H1 (cell line): ENCODE measurements around the gene CABCOCO1. TPM values are rescaled to one million over a fixed set of nuclear protein-coding genes. Genes with fewer than 3 reads are reported as not detected.

Experiments
- CTCF ChIA-PET: fragments of 300-600 bp; sonication (Branson Sonifier 250); formaldehyde crosslinking; loops from one replicate; lab custom pipeline; 2021; ENCODE audit not compliant: partially characterized antibody; lab: Charles Lee
- POLR2A ChIA-PET: fragments of 300-600 bp; sonication (Branson Sonifier 250); formaldehyde crosslinking; loops from one replicate; lab custom pipeline; 2021; ENCODE audit warnings: inconsistent platforms; ENCODE audit not compliant: partially characterized antibody; lab: Charles Lee
- DNase-seq, 2 experiments: peaks; one replicate each; pipeline versions ENCODE4 v3.0.0 to v3.0.0-alpha.2; 2010 to 2022; ENCODE audit warnings: low spot score in 2 of 2, low read depth in 1 of 2, mixed read lengths in 1 of 2
- FAIRE-seq: peaks from 2 replicates; lab custom pipeline; 2011; peaks lifted over from hg19 to GRCh38; lab: Jason Lieb, UNC
- H2AFZ ChIP-seq: 2 replicates; pipeline ENCODE4 v1.8.1; 2012; ENCODE audit warnings: low read length, inconsistent platforms
- H2AK5ac ChIP-seq: 2 replicates; pipeline ENCODE4 v1.6.1; 2013; ENCODE audit warnings: low read depth, low read length
- H2BK120ac ChIP-seq: replicated peaks from 2 replicates; pipeline ENCODE3; 2013; ENCODE audit warnings: low read depth, low read length, inconsistent platforms
- H2BK12ac ChIP-seq: 2 replicates; pipeline ENCODE4 v1.6.1; 2013; ENCODE audit warnings: low read depth, low read length
- H2BK15ac ChIP-seq: 2 replicates; pipeline ENCODE4 v1.6.1; 2013; ENCODE audit warnings: low read length
- H2BK20ac ChIP-seq: 2 replicates; pipeline ENCODE4 v1.6.1; 2013; ENCODE audit warnings: low read length
- H2BK5ac ChIP-seq: 2 replicates; pipeline ENCODE4 v1.6.1; 2013; ENCODE audit warnings: low read depth, low read length
- H3K14ac ChIP-seq: 2 replicates; pipeline ENCODE4 v1.6.1; 2013; ENCODE audit warnings: inconsistent platforms; ENCODE audit not compliant: insufficient read length
- H3K18ac ChIP-seq: 2 replicates; pipeline ENCODE4 v1.6.1; 2013; ENCODE audit warnings: low read length; ENCODE audit errors: extremely low read depth
- H3K23ac ChIP-seq: 2 replicates; pipeline ENCODE4 v1.6.1; 2013; ENCODE audit warnings: inconsistent platforms; ENCODE audit not compliant: insufficient read length
- H3K23me2 ChIP-seq: 2 replicates; pipeline ENCODE4 v1.6.1; 2013; ENCODE audit warnings: low read depth, low read length
- H3K27ac ChIP-seq: 2 replicates; pipeline ENCODE4 v1.6.1; 2011; ENCODE audit warnings: low read depth, low read length, inconsistent platforms
- H3K27me3 ChIP-seq, 4 experiments: replicated peaks in 1 of 4; 1 replicate in 1 of 4; 2 replicates in 3 of 4; pipeline versions ENCODE4 v1.6.1 to v1.8.1; 2011 to 2013; ENCODE audit warnings: low read length in 3 of 4, mild to moderate bottlenecking in 3 of 4, inconsistent platforms in 2 of 4, mixed read lengths in 2 of 4, moderate library complexity in 1 of 4; ENCODE audit not compliant: control insufficient read depth in 3 of 4, insufficient read depth in 3 of 4; ENCODE audit errors: extremely low read depth in 1 of 4
- H3K36me3 ChIP-seq, 4 experiments: 2 replicates each; pipeline versions ENCODE4 v1.6.1 to v1.8.1; 2011 to 2013; ENCODE audit warnings: mild to moderate bottlenecking in 4 of 4, low read length in 3 of 4, moderate library complexity in 2 of 4, control low read depth in 1 of 4, inconsistent platforms in 1 of 4; ENCODE audit not compliant: insufficient read depth in 4 of 4, control insufficient read depth in 2 of 4
- H3K4ac ChIP-seq: replicated peaks from 2 replicates; pipeline ENCODE3; 2013; ENCODE audit warnings: low read length, low read depth, mixed read lengths, inconsistent platforms; ENCODE audit not compliant: insufficient read length
- H3K4me1 ChIP-seq, 4 experiments: replicated peaks in 1 of 4; 1 replicate in 1 of 4; 2 replicates in 3 of 4; pipeline versions ENCODE4 v1.6.1 to v1.8.1; 2011 to 2013; ENCODE audit warnings: low read length in 3 of 4, inconsistent platforms in 2 of 4, mixed read lengths in 1 of 4; ENCODE audit not compliant: insufficient read depth in 4 of 4, control insufficient read depth in 3 of 4
- H3K4me2 ChIP-seq, 2 experiments: 2 replicates each; pipeline versions ENCODE4 v1.6.1 to v1.8.1; 2011 to 2013; ENCODE audit warnings: low read depth in 2 of 2, low read length in 2 of 2, control low read depth in 1 of 2, inconsistent platforms in 1 of 2, mild to moderate bottlenecking in 1 of 2; ENCODE audit not compliant: insufficient read depth in 1 of 2
- H3K4me3 ChIP-seq, 4 experiments: fragments of 200-600, 300-600 bp in 1 of 4; sonication (generic), shearing (Covaris generic), sonication (Bioruptor Twin) in 1 of 4; 2 replicates each; pipeline versions ENCODE4 v1.5.1 to v1.8.1; 2011 to 2016; ENCODE audit warnings: low read length in 4 of 4, low read depth in 3 of 4, control low read depth in 2 of 4, inconsistent platforms in 2 of 4, mild to moderate bottlenecking in 2 of 4, mixed read lengths in 1 of 4, moderate library complexity in 1 of 4; ENCODE audit not compliant: insufficient read depth in 2 of 4; ENCODE audit errors: extremely low read depth in 1 of 4
- H3K56ac ChIP-seq: replicated peaks from 2 replicates; pipeline ENCODE3; 2013; ENCODE audit warnings: low read depth, mild to moderate bottlenecking, mixed read lengths, low read length, inconsistent platforms; ENCODE audit not compliant: insufficient read length
- H3K79me1 ChIP-seq: 2 replicates; pipeline ENCODE4 v1.6.1; 2013; ENCODE audit warnings: low read depth, low read length, control low read depth
- H3K79me2 ChIP-seq, 2 experiments: 2 replicates each; pipeline versions ENCODE4 v1.6.1 to v1.8.1; 2012 to 2013; ENCODE audit warnings: low read length in 2 of 2, mild to moderate bottlenecking in 2 of 2, inconsistent platforms in 1 of 2; ENCODE audit not compliant: insufficient read depth in 2 of 2, control insufficient read depth in 1 of 2
- H3K9ac ChIP-seq, 4 experiments: replicated peaks in 1 of 4; 1 replicate in 1 of 4; 2 replicates in 3 of 4; pipeline versions ENCODE4 v1.6.1 to v1.8.1; 2011 to 2013; ENCODE audit warnings: low read depth in 3 of 4, low read length in 3 of 4, control low read depth in 2 of 4, mild to moderate bottlenecking in 2 of 4, moderate library complexity in 2 of 4, inconsistent platforms in 1 of 4; ENCODE audit errors: extremely low read depth in 1 of 4
- H3K9me3 ChIP-seq, 2 experiments: 2 replicates each; pipeline versions ENCODE4 v1.6.1 to v1.8.1; 2012 to 2013; ENCODE audit warnings: mild to moderate bottlenecking in 2 of 2, moderate library complexity in 2 of 2, control low read depth in 1 of 2, inconsistent platforms in 1 of 2, low read depth in 1 of 2, low read length in 1 of 2, mixed read lengths in 1 of 2; ENCODE audit not compliant: insufficient read depth in 2 of 2
- H4K20me1 ChIP-seq, 2 experiments: replicated peaks in 1 of 2; 2 replicates each; pipeline versions ENCODE3 to v1.8.1; 2011 to 2013; ENCODE audit warnings: inconsistent platforms in 2 of 2, low read length in 2 of 2, mild to moderate bottlenecking in 1 of 2; ENCODE audit not compliant: insufficient read depth in 2 of 2, control insufficient read depth in 1 of 2
- H4K5ac ChIP-seq: 2 replicates; pipeline ENCODE4 v1.6.1; 2013; ENCODE audit warnings: low read length, low read depth, mixed read lengths, inconsistent platforms; ENCODE audit not compliant: insufficient read length
- H4K8ac ChIP-seq: 2 replicates; pipeline ENCODE4 v1.8.0; 2013; ENCODE audit warnings: mild to moderate bottlenecking, moderate library complexity, low read length, inconsistent platforms; ENCODE audit not compliant: insufficient read depth; ENCODE audit errors: extremely low read depth
- H4K91ac ChIP-seq: replicated peaks from 2 replicates; pipeline ENCODE3; 2013; ENCODE audit warnings: low read length, mixed read lengths, inconsistent platforms; ENCODE audit not compliant: insufficient read length
- BCL11A ChIP-seq, 2 experiments: IDR thresholded peaks; one replicate each; pipeline ENCODE4 v1.6.1; 2011; ENCODE audit warnings: low read depth in 2 of 2, low read length in 2 of 2, mild to moderate bottlenecking in 2 of 2
- CBX8 ChIP-seq: fragments of 300-800, 300-1000 bp; sonication (generic); IDR thresholded peaks from 2 replicates; pipeline ENCODE4 v1.7.1; 2016; ENCODE audit warnings: low read depth, low read length, borderline replicate concordance
- RXRA ChIP-seq: IDR thresholded peaks from 2 replicates; pipeline ENCODE4 v1.6.1; 2011; ENCODE audit warnings: low read depth, mild to moderate bottlenecking, low read length, moderate library complexity; ENCODE audit not compliant: insufficient read depth
- WGBS, 2 experiments: shearing (Covaris generic) in 1 of 2; methylation state at CpG; one replicate each; pipeline versions ENCODE4 v1.1.6 to v1.1.7; 2013 to 2015; ENCODE audit warnings: low lambda C conversion rate in 2 of 2, mixed read lengths in 2 of 2, inconsistent platforms in 1 of 2, low coverage in 1 of 2, missing lambda C conversion rate in 1 of 2; ENCODE audit not compliant: insufficient replicate concordance in 2 of 2, insufficient coverage in 1 of 2, insufficient read length in 1 of 2; ENCODE audit errors: extremely low coverage in 1 of 2, missing lambda C conversion rate in 1 of 2; 5-methylcytosine and 5-hydroxymethylcytosine counted together
- polyA plus RNA-seq, 7 experiments: library from polyadenylated mRNA; depleted of rRNA in 3 of 7; stranded (reverse) in 5 of 7; unstranded in 2 of 7; fragments of >200 nt in 5 of 7; fragments of 200-250 nt in 2 of 7; gene quantifications; 1 replicate in 5 of 7; 2 replicates in 1 of 7; 4 replicates in 1 of 7; pipeline versions ENCODE4 v1.2.1 to v1.2.3, GENCODE V29; 2011 to 2013; ENCODE audit warnings: missing spikeins in 2 of 7, mixed read lengths in 2 of 7
- total RNA-seq: library from RNA; stranded (reverse); fragmentation: NEBNext Ultra II Directional; extraction: Animal tissue kit (Norgen Biotek cat#: 25700); gene quantifications from 2 replicates; pipeline ENCODE4 v1.2.1, GENCODE V29; 2021
- TF ChIP-seq, protein P1 (sequence below): IDR thresholded peaks from 2 replicates; pipeline ENCODE4 v1.6.1; 2012; ENCODE audit warnings: inconsistent platforms

The CABCOCO1 gene
- total and polyA plus RNA-seq, 2 of the 8 experiments (the other 6 are each of a cell fraction or from before 2014, with no cell fraction given), result not detected

DNA sequence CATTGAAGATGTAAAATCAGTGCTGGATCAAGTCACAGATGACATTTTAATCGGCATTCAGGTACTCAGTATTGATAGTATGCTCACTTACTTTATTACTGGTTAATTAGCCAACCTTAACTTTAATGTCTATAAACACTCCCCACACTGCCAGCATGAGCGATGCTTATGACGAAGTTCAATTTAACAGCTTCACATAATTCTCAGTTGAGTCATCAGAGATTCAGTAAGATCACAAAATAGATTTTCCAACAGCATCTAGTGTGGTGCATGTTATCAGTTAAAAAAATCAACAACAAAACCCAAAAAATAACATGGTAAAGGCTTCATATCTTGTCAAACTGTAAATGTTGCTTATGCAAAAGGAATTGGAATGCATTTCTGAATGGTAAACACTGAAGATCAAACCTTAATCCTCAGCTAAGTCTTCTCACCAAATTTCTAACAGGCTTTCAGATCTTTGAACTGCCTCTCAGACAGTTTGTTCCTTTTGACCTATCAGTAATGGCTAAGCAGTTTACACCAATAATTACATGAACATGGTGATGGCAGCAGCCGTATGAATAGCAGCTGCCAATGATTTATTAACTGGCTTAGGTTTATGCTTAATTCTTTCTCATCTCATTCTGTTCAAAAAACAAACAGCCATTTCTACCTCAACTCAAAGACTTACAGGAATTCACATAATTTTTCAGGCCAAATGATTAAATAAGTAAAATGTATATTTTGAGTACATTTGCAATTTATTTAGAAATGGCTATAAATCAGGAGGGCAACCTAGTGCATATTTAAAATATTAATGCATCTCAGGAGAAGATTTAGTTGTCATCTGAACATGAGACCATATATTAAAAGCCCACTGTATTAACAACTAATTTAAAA lies 98.5 kb downstream of the CABCOCO1 start:
- DNase-seq, result no peak
- Histone ChIP-seq H3K14ac (no peak overlapping the region), H3K79me1 (no peaks in the 10 kb centered on the region), H3K9me3 (no peaks in the 10 kb centered on the region), H3K4me2 (no peak overlapping the region), H2BK12ac (no peak overlapping the region), H3K9ac (no peak overlapping the region), H3K56ac (no peak overlapping the region), H2AK5ac (no peak overlapping the region), H3K18ac (no peak overlapping the region), H3K23me2 (no peaks in the 10 kb centered on the region), H2BK5ac (no peak overlapping the region), H4K20me1 (no peaks in the 10 kb centered on the region), H3K4me3 (no peak overlapping the region), H3K27ac (no peak overlapping the region), H2BK15ac (no peak overlapping the region), H2BK120ac (no peak overlapping the region), H3K27me3 (no peaks in the 10 kb centered on the region), H4K91ac (no peak overlapping the region), H3K79me2 (no peaks in the 10 kb centered on the region), H4K5ac (no peak overlapping the region), H3K4ac (no peak overlapping the region), H2BK20ac (no peak overlapping the region), H3K23ac (no peak overlapping the region), H2AFZ (no peak overlapping the region), H4K8ac (no peak overlapping the region), H3K36me3 (no peaks in the 10 kb centered on the region), H3K4me1 (peaks cover 0 to under 1% (median 0%) of the 10 kb centered on the region in 4 experiments; a peak in 1 of 7 replicates)
- CTCF ChIA-PET, result interaction anchor here (1.2 to 3.5 kb wide), 4 partner anchors 10 to 136 kb away, joined by 3 to 23 read pairs (median 5); no protein-coding TSS in a partner anchor
- FAIRE-seq, result no peak
- WGBS, 2 experiments, result 89% methylated on average over 4 of the region's 4 CpGs; no CpG with 5 or more reads in 1 of the 2 experiments
- POLR2A ChIA-PET, result no interaction called here
- TF ChIP-seq CBX8, result no peak
- TF ChIP-seq, protein P1, sequence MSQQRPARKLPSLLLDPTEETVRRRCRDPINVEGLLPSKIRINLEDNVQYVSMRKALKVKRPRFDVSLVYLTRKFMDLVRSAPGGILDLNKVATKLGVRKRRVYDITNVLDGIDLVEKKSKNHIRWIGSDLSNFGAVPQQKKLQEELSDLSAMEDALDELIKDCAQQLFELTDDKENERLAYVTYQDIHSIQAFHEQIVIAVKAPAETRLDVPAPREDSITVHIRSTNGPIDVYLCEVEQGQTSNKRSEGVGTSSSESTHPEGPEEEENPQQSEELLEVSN, result no peak
- no peak for TF ChIP-seq BCL11A (IDR thresholded peaks at IDR 0.05; ENCODE audit: low read depth in 2 of 2, low read length in 2 of 2)
- TF ChIP-seq RXRA, result no peak
